ENCODE measurements around the gene GOPC.

DNA sequence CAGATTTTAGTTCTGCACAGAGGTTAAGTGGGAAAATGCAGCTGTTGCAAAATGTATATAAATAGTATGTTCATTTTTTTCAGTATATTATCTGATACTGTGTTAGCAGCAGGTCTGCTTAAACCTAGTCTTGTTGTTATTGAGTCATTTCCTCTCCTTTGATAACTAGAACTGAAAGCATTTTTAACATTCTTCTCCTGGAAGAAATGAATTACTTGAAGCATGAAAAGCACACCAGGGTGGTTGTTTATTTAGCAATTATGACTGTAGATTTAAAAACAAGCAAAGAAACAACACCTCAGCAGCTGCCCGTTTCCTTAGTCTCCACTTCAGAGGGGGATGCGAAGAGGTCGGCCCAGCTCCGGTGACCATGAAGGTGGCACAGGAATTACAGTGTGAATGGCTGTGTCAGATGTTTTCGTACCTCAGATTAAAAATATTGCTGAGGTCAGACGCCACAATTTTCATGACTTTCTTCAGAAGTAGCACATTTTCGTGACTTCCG is 53.5 kb downstream of the GOPC start:
- TF ChIP-seq, protein P1, sequence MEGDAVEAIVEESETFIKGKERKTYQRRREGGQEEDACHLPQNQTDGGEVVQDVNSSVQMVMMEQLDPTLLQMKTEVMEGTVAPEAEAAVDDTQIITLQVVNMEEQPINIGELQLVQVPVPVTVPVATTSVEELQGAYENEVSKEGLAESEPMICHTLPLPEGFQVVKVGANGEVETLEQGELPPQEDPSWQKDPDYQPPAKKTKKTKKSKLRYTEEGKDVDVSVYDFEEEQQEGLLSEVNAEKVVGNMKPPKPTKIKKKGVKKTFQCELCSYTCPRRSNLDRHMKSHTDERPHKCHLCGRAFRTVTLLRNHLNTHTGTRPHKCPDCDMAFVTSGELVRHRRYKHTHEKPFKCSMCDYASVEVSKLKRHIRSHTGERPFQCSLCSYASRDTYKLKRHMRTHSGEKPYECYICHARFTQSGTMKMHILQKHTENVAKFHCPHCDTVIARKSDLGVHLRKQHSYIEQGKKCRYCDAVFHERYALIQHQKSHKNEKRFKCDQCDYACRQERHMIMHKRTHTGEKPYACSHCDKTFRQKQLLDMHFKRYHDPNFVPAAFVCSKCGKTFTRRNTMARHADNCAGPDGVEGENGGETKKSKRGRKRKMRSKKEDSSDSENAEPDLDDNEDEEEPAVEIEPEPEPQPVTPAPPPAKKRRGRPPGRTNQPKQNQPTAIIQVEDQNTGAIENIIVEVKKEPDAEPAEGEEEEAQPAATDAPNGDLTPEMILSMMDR (IDR thresholded peaks at IDR 0.05), result no peak
- TF ChIP-seq POLR2A (IDR thresholded peaks at IDR 0.05), result no peak
